ENCODE data around the gene TARBP2.
"Not testable (repeated sequence)": the region's sequence is repeated elsewhere in the genome, so short reads cannot be mapped to it uniquely, and the experiment has no call there.

Gene TARBP2

DNA sequence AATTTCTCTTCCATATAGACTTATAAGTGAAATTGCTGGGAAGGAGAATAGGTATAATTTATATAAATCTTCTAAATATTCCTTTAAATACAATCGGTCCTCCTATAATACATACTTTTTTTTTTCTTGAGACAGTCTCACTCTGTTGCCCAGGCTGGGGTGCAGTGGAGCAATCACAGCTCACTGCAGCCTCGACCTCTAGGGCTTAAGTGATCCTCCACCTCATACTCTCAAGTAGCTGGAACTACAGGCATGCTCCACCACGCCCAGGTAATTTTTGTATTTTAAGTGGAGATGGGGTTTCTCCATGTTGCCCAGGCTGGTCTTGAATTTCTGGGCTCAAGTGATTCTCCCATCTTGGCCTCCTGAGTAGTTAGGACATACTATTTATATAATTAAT is 35.9 kb downstream of the TARBP2 start:
- H3K9me3 Mint-ChIP-seq (ENCODE audit: low read depth): no peaks in the 10 kb centered on the region
- no peaks in the 10 kb centered on the region for H3K27me3 Mint-ChIP-seq
- peaks cover 7% of the 10 kb centered on the region for H3K36me3 Mint-ChIP-seq
- no peak overlapping the region for H3K4me3 Mint-ChIP-seq
- no peaks in the 10 kb centered on the region for H3K4me1 Mint-ChIP-seq (ENCODE audit: low read depth)
- no peak overlapping the region for H3K27ac Mint-ChIP-seq

DNA sequence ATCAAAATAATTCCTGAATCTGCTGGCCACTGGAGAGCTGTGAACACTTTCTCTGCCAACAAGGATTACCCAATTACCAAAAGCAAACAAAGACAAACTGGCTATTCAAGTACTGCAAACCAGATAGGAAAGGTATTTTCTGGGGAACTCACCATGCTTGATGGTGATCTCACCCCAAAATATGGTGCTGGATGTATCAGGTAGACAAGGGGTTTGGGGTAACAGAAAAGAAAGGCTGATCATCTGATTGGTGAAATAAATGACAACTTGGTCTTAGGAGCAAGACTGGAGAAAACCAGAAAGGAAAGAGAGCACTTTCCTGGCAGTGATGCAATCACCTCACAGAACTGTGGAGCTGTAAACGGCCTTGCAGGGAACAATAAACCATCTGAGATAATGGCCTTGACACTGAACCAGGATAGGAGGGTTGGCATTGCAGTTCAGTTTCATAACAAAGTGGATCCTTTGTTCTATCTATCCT is 37.2 kb downstream of the TARBP2 start:
- Mint-ChIP-seq H3K4me1 (ENCODE audit: low read depth) (peaks cover under 1% of the 10 kb centered on the region), H3K9me3 (ENCODE audit: low read depth) (no peaks in the 10 kb centered on the region), H3K27me3 (no peaks in the 10 kb centered on the region), H3K4me3 (no peak overlapping the region), H3K27ac (no peak overlapping the region), H3K36me3 (peaks cover 3% of the 10 kb centered on the region)

DNA sequence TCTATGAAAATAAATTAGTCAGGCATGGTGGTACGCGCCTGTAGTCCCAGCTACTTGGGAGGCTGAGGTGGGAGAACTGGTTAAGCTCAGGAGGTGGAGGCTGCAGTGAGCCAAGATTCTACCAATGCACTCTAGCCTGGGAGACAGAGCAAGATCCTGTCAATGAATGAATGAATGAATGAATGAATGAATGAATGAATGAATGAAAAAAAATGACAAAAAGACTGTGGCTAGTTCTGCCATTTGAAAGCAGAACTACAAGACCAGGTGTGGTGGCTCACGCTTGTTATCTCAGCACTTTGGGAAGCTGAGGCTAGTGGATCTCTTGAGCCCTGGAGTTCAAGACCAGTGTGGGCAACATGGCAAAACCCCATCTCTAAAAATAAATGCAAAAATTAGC is 38.4 kb downstream of the TARBP2 start:
- peaks cover under 1% of the 10 kb centered on the region for H3K36me3 Mint-ChIP-seq

DNA sequence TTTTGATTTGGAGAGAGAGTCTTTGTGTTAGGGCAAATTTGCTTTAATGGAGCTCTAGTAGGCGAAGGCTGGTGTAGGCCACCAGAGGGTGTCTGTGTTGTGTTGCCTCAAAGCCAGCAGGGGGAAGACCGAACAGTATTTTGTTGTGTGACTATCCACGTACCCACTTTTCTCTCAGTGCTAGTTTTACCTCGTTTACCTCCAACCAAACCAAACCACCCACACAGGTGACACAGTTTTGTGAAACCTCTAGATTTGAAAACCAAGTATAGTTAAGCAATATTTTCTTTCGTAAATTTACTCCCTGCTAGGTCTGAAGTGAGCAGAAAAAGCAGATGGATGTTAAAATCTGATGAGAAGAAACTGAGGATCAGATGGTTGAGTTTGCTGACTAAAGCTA is 42.5 kb downstream of the TARBP2 start:
- no peaks in the 10 kb centered on the region for H3K36me3 Mint-ChIP-seq
- H3K27ac Mint-ChIP-seq: peak overlapping the region; percentile 9
- H3K4me3 Mint-ChIP-seq: no peak overlapping the region
- H3K9me3 Mint-ChIP-seq (ENCODE audit: low read depth): no peaks in the 10 kb centered on the region
- H3K4me1 Mint-ChIP-seq (ENCODE audit: low read depth): peaks cover 13% of the 10 kb centered on the region
- H3K27me3 Mint-ChIP-seq: no peaks in the 10 kb centered on the region

More for the DNA sequence above, 38.4 kb downstream of the TARBP2 start:
- no peak overlapping the region for H3K4me3 Mint-ChIP-seq
- H3K27ac Mint-ChIP-seq: no peak overlapping the region
- peaks cover 11% of the 10 kb centered on the region for H3K4me1 Mint-ChIP-seq (ENCODE audit: low read depth)
- H3K9me3 Mint-ChIP-seq (ENCODE audit: low read depth): no peaks in the 10 kb centered on the region
- H3K27me3 Mint-ChIP-seq: no peaks in the 10 kb centered on the region

DNA sequence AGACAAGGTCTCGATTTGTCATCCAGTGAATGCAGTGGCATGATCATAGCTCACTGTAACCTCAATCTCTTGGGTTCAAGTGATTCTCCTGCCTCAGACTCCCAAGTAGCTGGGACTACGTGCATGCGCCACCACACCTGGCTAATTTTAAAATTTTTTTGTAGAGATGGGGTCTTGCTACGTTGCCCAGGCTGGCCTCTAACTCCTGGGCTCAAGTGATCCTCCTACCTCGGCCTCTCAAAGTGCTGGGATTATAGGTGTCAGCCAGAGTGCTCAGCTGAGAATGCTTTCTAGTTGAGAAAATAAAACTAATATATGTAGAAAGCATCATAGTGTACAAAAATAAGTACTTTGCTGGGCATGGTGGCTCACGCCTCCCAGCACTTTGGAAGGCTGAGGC is 47.3 kb downstream of the TARBP2 start:
- not testable (repeated sequence) for H3K9me3 Mint-ChIP-seq (ENCODE audit: low read depth); H3K27me3 Mint-ChIP-seq; H3K4me3 Mint-ChIP-seq; H3K27ac Mint-ChIP-seq; H3K36me3 Mint-ChIP-seq
- H3K4me1 Mint-ChIP-seq (ENCODE audit: low read depth): peaks cover 26% of the 10 kb centered on the region

DNA sequence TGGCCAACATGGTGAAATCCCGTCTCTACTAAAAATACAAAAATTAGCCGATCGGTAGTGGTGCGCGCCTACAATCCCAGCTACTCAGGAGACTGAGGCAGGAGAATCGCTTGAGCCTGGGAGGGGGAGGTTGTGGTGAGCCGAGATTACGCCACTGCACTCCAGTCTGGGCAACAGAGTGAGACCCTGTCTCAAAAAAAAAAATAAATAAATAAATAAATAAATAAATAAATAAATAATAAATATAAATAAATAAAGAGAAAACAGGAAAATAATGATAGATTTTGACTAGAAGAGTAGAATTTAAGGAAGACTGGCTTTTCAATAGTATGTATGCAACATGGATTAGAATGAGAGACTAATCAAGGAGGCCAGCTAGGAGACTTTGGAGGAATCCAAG is 49.0 kb downstream of the TARBP2 start:
- not testable (repeated sequence) for H3K36me3 Mint-ChIP-seq; H3K4me3 Mint-ChIP-seq; H3K9me3 Mint-ChIP-seq (ENCODE audit: low read depth); H3K27me3 Mint-ChIP-seq; H3K27ac Mint-ChIP-seq
- peaks cover 15% of the 10 kb centered on the region for H3K4me1 Mint-ChIP-seq (ENCODE audit: low read depth)

DNA sequence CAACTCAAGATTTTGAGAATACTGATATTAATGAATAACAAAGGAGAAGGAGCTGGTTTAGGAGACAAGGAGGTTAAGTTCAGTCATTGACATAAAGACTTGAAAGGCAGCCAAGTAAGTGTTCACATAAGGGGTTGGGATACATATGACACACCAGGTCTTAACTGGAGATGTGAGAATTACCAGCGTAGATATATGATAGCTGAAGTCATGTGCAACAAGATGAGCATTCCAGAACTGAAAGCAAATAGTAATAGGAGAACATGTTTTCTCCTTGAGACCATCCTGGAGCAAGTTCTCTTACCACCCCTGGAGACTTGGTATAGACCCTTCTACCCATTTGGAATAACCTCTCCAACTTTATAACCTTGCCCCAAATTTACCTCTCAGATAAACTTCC is 49.5 kb downstream of the TARBP2 start:
- H3K36me3 Mint-ChIP-seq: no peaks in the 10 kb centered on the region
- no peak overlapping the region for H3K27ac Mint-ChIP-seq
- no peak overlapping the region for H3K4me3 Mint-ChIP-seq
- no peaks in the 10 kb centered on the region for H3K9me3 Mint-ChIP-seq (ENCODE audit: low read depth)
- H3K4me1 Mint-ChIP-seq (ENCODE audit: low read depth): peaks cover 15% of the 10 kb centered on the region
- H3K27me3 Mint-ChIP-seq: no peaks in the 10 kb centered on the region

DNA sequence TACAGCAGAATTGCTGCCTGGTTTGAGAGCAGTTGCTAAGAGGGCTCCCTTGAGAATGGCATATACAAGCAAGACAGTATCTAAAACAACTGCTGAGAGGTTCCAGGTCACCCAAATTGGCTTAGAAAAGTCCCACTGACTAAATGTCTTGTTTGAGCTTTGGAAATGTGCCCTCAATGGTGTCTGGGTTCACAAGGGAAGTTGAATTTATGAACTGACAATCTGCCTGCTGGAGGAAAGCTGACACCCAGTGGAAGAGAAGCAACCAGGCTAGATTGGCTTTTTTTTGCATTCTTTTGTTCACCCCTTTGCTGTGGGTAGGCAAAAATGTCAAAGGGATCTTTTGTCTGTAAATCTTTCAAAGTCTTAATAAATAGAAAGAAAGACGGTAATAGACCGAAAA is 50.8 kb downstream of the TARBP2 start:
- no peaks in the 10 kb centered on the region for H3K36me3 Mint-ChIP-seq
- H3K4me1 Mint-ChIP-seq (ENCODE audit: low read depth): peaks cover 15% of the 10 kb centered on the region
- H3K4me3 Mint-ChIP-seq: no peak overlapping the region
- no peaks in the 10 kb centered on the region for H3K9me3 Mint-ChIP-seq (ENCODE audit: low read depth)
- H3K27ac Mint-ChIP-seq: no peak overlapping the region
- no peaks in the 10 kb centered on the region for H3K27me3 Mint-ChIP-seq

DNA sequence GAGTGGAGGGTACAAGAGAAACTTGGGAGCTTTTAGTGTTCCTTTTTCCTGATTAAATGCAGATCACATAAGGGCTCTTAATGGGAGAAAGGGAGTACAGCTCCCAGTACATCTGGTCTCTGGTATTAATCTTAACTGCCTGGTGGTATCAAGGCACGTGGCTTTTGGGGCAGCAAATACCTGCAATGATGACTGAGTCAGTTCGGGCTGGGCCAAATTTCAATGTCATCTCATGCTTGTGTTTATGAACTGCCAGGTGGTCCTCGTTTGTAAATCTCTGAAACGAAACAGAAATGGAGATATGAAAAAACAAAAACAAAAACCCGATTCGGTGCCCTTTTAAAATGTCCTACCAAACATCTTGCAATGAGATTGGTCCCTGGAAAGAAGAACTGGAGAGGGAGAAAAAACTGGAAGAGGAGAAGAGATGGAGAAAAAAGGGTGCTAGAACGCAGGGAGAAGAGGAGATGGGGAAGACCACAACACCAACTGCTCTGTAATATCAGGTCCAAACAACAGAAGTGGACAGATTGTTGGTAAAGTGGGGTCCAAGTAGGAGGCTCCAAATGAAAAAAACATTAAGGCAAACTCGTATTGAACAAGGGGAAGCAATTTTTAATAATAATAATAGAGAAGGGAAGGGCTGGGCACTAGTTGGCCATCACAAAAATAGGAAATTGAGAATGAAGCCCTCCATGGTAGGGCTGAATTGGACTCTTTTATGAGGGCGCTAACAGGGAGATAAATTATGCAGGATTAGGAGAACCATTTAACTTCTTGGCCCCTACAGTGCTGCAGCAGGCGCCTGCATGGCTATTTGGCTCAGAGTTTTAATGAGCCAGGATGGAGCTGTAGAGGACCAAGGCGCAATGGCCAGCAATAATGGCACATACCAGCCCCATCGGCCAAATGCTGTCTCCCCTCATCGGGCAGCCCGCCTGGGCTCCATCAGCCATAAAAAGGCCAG is 51.6 kb downstream of the TARBP2 start:
- H3K9me3 Mint-ChIP-seq (ENCODE audit: low read depth): no peaks in the 10 kb centered on the region
- H3K4me3 Mint-ChIP-seq: no peak overlapping the region
- no peaks in the 10 kb centered on the region for H3K36me3 Mint-ChIP-seq
- H3K27ac Mint-ChIP-seq: no peak overlapping the region
- H3K27me3 Mint-ChIP-seq: no peaks in the 10 kb centered on the region
- H3K4me1 Mint-ChIP-seq (ENCODE audit: low read depth): peaks cover 17% of the 10 kb centered on the region
